Measurements from ENCODE around the gene ANKHD1.

DNA sequence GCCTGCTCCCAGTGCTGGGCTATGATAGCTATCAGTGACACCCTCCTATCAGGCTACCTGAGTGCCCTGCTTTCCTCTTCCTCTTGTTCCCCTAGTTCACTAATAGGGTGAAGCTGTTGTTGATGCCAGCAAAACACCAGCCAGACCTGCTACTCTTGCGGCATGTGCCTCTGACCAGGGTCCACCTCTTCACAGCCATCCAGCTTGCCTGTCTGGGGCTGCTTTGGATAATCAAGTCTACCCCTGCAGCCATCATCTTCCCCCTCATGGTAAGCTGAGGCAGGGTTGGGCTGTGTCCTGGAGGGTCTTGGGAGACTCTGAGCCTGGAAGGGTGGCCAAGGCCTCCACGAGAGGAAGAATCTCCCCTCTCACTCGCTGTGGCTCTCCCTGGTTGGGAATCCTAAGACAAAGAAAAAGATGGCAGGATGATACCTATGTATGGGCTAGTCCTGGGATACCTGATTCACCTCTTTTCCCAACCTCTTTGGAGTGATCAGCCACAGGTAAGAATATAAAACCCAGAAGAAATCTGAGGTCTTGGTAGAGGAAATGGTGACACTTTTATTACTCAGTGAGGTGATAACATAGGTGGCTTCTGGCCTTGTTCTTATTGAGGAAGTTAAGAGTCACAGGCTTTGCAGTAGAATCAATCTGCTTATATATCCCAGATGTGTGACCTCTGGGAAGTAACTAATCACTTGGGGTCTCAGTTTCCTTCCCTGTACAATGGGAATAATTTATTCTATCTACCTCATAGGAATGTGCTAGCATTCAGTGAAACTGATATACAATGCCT lies 30.1 kb upstream of the ANKHD1 start:
- TF ChIP-seq, protein P1, sequence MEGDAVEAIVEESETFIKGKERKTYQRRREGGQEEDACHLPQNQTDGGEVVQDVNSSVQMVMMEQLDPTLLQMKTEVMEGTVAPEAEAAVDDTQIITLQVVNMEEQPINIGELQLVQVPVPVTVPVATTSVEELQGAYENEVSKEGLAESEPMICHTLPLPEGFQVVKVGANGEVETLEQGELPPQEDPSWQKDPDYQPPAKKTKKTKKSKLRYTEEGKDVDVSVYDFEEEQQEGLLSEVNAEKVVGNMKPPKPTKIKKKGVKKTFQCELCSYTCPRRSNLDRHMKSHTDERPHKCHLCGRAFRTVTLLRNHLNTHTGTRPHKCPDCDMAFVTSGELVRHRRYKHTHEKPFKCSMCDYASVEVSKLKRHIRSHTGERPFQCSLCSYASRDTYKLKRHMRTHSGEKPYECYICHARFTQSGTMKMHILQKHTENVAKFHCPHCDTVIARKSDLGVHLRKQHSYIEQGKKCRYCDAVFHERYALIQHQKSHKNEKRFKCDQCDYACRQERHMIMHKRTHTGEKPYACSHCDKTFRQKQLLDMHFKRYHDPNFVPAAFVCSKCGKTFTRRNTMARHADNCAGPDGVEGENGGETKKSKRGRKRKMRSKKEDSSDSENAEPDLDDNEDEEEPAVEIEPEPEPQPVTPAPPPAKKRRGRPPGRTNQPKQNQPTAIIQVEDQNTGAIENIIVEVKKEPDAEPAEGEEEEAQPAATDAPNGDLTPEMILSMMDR (IDR thresholded peaks at IDR 0.05), result no peak
- TF ChIP-seq POLR2AphosphoS5 (IDR thresholded peaks at IDR 0.05), result no peak

All from prostate gland (tissue), 2 donors.